A549 (cell line): ENCODE results near the gene CDCP1. TPM values are rescaled to one million over a fixed set of nuclear protein-coding genes. Genes with fewer than 3 reads are reported as not detected.

ENCODE experiments used
- ATAC-seq, 2 experiments: fragments of 200-7000 bp in 1 of 2; fragments of >200 bp in 1 of 2; cut with Nextera tagmentation in 1 of 2; cut with Tn5 transposase in 1 of 2; 3 replicates each; pipeline versions ENCODE4 v1.8.0 to v1.9.1; 2018 to 2020; ENCODE audit warnings: mild to moderate bottlenecking in 1 of 2, moderate library complexity in 1 of 2
- CTCF ChIA-PET: fragments of 300-600 bp; sonication (Branson Sonifier 250); formaldehyde crosslinking; extraction: SDS; loops from one replicate; lab custom pipeline; 2021; ENCODE audit warnings: antibody characterized with exemption, inconsistent platforms; lab: Yijun Ruan, JAX
- POLR2A ChIA-PET: fragments of 350-600 bp; formaldehyde crosslinking; extraction: SDS; loops from one replicate; lab custom pipeline; 2021; ENCODE audit warnings: antibody characterized with exemption, inconsistent platforms; lab: Yijun Ruan, JAX
- DNase-seq, 2 experiments: peaks; one replicate each; pipeline versions ENCODE4 v3.0.0 to v3.0.0-alpha.2; 2011 to 2016; ENCODE audit warnings: low read depth in 1 of 2, low spot score in 1 of 2
- FAIRE-seq: peaks from 2 replicates; lab custom pipeline; 2011; peaks lifted over from hg19 to GRCh38; lab: Jason Lieb, UNC
- H3K27ac ChIP-seq, 2 experiments: fragments of >200 bp; sonication (Bioruptor Twin); formaldehyde crosslinking; 3 replicates each; pipeline ENCODE4 v1.5.1; 2016 to 2017
- H3K4me1 ChIP-seq: fragments of >200 bp; sonication (Bioruptor Twin); formaldehyde crosslinking; 3 replicates; pipeline ENCODE4 v1.6.1; 2016
- H3K4me2 ChIP-seq: fragments of >200 bp; sonication (Bioruptor Twin); formaldehyde crosslinking; 3 replicates; pipeline ENCODE4 v1.6.1; 2016
- H3K4me3 ChIP-seq: fragments of >200 bp; sonication (Bioruptor Twin); formaldehyde crosslinking; 3 replicates; pipeline ENCODE4 v1.5.1; 2016
- H3K9me3 ChIP-seq: fragments of >200 bp; sonication (Bioruptor Twin); formaldehyde crosslinking; 3 replicates; pipeline ENCODE4 v1.6.1; 2016
- CBX2 ChIP-seq: fragments of 200-600 bp; sonication (generic); IDR thresholded peaks from 2 replicates; pipeline ENCODE4 v1.6.1; 2016; ENCODE audit warnings: low read depth, mild to moderate bottlenecking, borderline replicate concordance
- CEBPB ChIP-seq, 2 experiments: fragments of >200 bp in 1 of 2; sonication (Bioruptor Twin) in 1 of 2; formaldehyde crosslinking in 1 of 2; IDR thresholded peaks; 2 replicates each; pipeline ENCODE4 v1.6.1; 2012 to 2016
- CTCF ChIP-seq: fragments of >200 bp; sonication (Bioruptor Twin); formaldehyde crosslinking; IDR thresholded peaks from 3 replicates; pipeline ENCODE4 v1.5.1; 2016
- ELK1 ChIP-seq: fragments of 150-350 bp; IDR thresholded peaks from 2 replicates; pipeline ENCODE4 v1.6.1; 2014; ENCODE audit warnings: low read depth, mild to moderate bottlenecking, low read length
- EP300 ChIP-seq, 2 experiments: fragments of >200 bp; sonication (Bioruptor Twin); formaldehyde crosslinking; IDR thresholded peaks; 2 replicates in 1 of 2; 3 replicates in 1 of 2; pipeline ENCODE4 v1.6.1; 2016 to 2017
- ESRRA ChIP-seq: fragments of 150-350 bp; IDR thresholded peaks from 2 replicates; pipeline ENCODE4 v1.6.1; 2014; ENCODE audit warnings: mild to moderate bottlenecking, low read length, borderline replicate concordance
- FOSB ChIP-seq: fragments of 250-450 bp; sonication (Bioruptor Pico); IDR thresholded peaks from 2 replicates; pipeline ENCODE4 v1.5.0; 2020; ENCODE audit warnings: mild to moderate bottlenecking, moderate library complexity
- HEYL ChIP-seq: fragments of 250-450 bp; sonication (Bioruptor Pico); IDR thresholded peaks from 2 replicates; pipeline ENCODE4 v1.8.0; 2021; ENCODE audit warnings: mild to moderate bottlenecking, moderate library complexity
- HMGXB4 ChIP-seq: fragments of 250-450 bp; sonication (Bioruptor Pico); IDR thresholded peaks from 2 replicates; pipeline ENCODE4 v1.5.0; 2021; ENCODE audit warnings: mild to moderate bottlenecking, moderate library complexity, borderline replicate concordance
- HOXB13 ChIP-seq: fragments of 250-450 bp; sonication (Bioruptor Pico); IDR thresholded peaks from 2 replicates; pipeline ENCODE4 v1.5.0; 2020; ENCODE audit warnings: low read depth, mild to moderate bottlenecking, moderate library complexity
- HOXB5 ChIP-seq: fragments of 250-450 bp; sonication (Bioruptor Pico); IDR thresholded peaks from 2 replicates; pipeline ENCODE4 v1.5.0; 2020; ENCODE audit warnings: mild to moderate bottlenecking, moderate library complexity
- JUN ChIP-seq, 2 experiments: fragments of >200 bp; sonication (Bioruptor Twin); formaldehyde crosslinking; IDR thresholded peaks; 2 replicates in 1 of 2; 3 replicates in 1 of 2; pipeline ENCODE4 v1.6.1; 2016 to 2017
- KDM1A ChIP-seq: fragments of 200-600 bp; sonication (generic); IDR thresholded peaks from 2 replicates; pipeline ENCODE4 v1.6.1; 2016; ENCODE audit warnings: low read depth, mild to moderate bottlenecking
- KDM5A ChIP-seq: fragments of 200-600 bp; sonication (generic); IDR thresholded peaks from 2 replicates; pipeline ENCODE4 v1.6.1; 2016; ENCODE audit warnings: antibody characterized with exemption, mild to moderate bottlenecking
- MAFK ChIP-seq: fragments of 450-650 bp; IDR thresholded peaks from 2 replicates; pipeline ENCODE4 v1.6.1; 2014; ENCODE audit not compliant: partially characterized antibody
- MAX ChIP-seq: IDR thresholded peaks from 2 replicates; pipeline ENCODE4 v1.6.1; 2012
- MAZ ChIP-seq: fragments of 150-350 bp; IDR thresholded peaks from 2 replicates; pipeline ENCODE4 v1.6.1; 2014; ENCODE audit warnings: antibody characterized with exemption, low read depth, low read length, borderline replicate concordance
- POLR2AphosphoS2 ChIP-seq: conservative IDR thresholded peaks from 2 replicates; pipeline ENCODE4 v1.6.1; 2012; ENCODE audit warnings: low read length, improper control_type of control experiment, inconsistent platforms
- SMC3 ChIP-seq: fragments of >200 bp; sonication (Bioruptor Twin); formaldehyde crosslinking; IDR thresholded peaks from 3 replicates; pipeline ENCODE4 v1.6.1; 2018; ENCODE audit warnings: inconsistent platforms
- SREBF2 ChIP-seq: fragments of 450-650 bp; IDR thresholded peaks from 2 replicates; pipeline ENCODE4 v1.6.1; 2014; ENCODE audit warnings: mild to moderate bottlenecking, moderate library complexity
- TFCP2L1 ChIP-seq: fragments of 250-450 bp; sonication (Bioruptor Pico); IDR thresholded peaks from 2 replicates; pipeline ENCODE4 v1.5.0; 2021; ENCODE audit warnings: mild to moderate bottlenecking
- TP53 ChIP-seq: fragments of 250-450 bp; sonication (Bioruptor Pico); IDR thresholded peaks from 2 replicates; pipeline ENCODE4 v1.5.0; 2021; ENCODE audit warnings: mild to moderate bottlenecking, moderate library complexity
- ZC3H11A ChIP-seq: fragments of 450-650 bp; IDR thresholded peaks from 2 replicates; pipeline ENCODE4 v1.6.1; 2014; ENCODE audit warnings: antibody characterized with exemption, mild to moderate bottlenecking
- ZNF302 ChIP-seq: fragments of 250-450 bp; sonication (Bioruptor Pico); IDR thresholded peaks from 2 replicates; pipeline ENCODE4 v1.9.0; 2021; ENCODE audit warnings: inconsistent platforms, mild to moderate bottlenecking, moderate library complexity
- WGBS: methylation state at CpG from one replicate; pipeline ENCODE4 v1.1.6; 2017; ENCODE audit errors: missing lambda C conversion rate; 5-methylcytosine and 5-hydroxymethylcytosine counted together
- polyA plus RNA-seq, 4 experiments: library from polyadenylated mRNA; depleted of rRNA in 3 of 4; stranded (reverse); fragments of >200 nt; fragmentation: RNase III in 1 of 4; extraction: RNeasy Plus Mini Kit Qiagen cat#74134 plus additional on column Dnase treatment in 1 of 4; gene quantifications; 2 replicates in 3 of 4; 3 replicates in 1 of 4; pipeline ENCODE4 v1.2.3, GENCODE V29; 2011 to 2017
- TF ChIP-seq, protein P1 (sequence below): fragments of 200-600 bp; sonication (generic); IDR thresholded peaks from 2 replicates; pipeline ENCODE4 v1.6.1; 2016; ENCODE audit warnings: antibody characterized with exemption, mild to moderate bottlenecking, moderate library complexity

The CDCP1 gene
- polyA plus RNA-seq, 2 of the 4 experiments (the other 2 are of a cell fraction) = 3.0 to 9.9 TPM

DNA sequence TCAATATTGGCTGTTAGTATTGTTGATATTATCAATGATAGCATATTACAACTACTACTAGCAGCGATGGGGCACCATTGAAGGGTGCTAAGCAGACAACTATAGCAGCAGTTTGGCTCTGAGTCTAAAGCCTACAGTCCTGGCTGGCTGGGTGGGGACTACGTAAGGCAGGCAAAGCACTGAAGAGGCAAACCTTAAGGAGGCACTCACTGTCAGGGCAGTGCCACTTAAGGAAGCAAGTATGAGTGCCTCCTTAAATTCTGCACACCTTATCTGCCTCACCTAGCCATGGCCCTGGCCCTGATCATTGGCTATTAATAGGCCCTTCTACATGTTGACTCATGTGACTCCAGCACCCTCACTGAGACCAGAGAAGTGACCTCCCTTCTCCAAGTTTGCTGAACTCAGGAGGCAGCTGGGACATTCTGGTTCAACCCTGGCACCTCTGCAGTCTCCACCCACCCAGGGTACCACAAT lies 20.6 kb downstream of the CDCP1 start:
- Histone ChIP-seq H3K4me2 (no peak overlapping the region), H3K9me3 (no peaks in the 10 kb centered on the region), H3K4me1 (peaks cover 52% of the 10 kb centered on the region), H3K4me3 (no peak overlapping the region), H3K27ac (peak overlapping the region; percentile 72 to 85; a peak in 5 of 6 replicates)
- TF ChIP-seq FOSB = no peak
- TF ChIP-seq SMC3 = no peak
- no peak for TF ChIP-seq MAFK
- no peak for TF ChIP-seq JUN (IDR thresholded peaks at IDR 0.05)
- TF ChIP-seq ZC3H11A = no peak
- no peak for TF ChIP-seq CTCF
- TF ChIP-seq, protein P1, sequence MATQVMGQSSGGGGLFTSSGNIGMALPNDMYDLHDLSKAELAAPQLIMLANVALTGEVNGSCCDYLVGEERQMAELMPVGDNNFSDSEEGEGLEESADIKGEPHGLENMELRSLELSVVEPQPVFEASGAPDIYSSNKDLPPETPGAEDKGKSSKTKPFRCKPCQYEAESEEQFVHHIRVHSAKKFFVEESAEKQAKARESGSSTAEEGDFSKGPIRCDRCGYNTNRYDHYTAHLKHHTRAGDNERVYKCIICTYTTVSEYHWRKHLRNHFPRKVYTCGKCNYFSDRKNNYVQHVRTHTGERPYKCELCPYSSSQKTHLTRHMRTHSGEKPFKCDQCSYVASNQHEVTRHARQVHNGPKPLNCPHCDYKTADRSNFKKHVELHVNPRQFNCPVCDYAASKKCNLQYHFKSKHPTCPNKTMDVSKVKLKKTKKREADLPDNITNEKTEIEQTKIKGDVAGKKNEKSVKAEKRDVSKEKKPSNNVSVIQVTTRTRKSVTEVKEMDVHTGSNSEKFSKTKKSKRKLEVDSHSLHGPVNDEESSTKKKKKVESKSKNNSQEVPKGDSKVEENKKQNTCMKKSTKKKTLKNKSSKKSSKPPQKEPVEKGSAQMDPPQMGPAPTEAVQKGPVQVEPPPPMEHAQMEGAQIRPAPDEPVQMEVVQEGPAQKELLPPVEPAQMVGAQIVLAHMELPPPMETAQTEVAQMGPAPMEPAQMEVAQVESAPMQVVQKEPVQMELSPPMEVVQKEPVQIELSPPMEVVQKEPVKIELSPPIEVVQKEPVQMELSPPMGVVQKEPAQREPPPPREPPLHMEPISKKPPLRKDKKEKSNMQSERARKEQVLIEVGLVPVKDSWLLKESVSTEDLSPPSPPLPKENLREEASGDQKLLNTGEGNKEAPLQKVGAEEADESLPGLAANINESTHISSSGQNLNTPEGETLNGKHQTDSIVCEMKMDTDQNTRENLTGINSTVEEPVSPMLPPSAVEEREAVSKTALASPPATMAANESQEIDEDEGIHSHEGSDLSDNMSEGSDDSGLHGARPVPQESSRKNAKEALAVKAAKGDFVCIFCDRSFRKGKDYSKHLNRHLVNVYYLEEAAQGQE = no peak
- no peak for TF ChIP-seq ELK1
- no peak for TF ChIP-seq HOXB5 (CRISPR knock-in tag)
- ChIA-PET POLR2A (no interaction called here), CTCF (interaction anchor here (1.3 kb wide), 1 partner anchor 85 kb away, joined by 3 read pairs; no protein-coding TSS in a partner anchor)
- WGBS = 93% methylated on average over 2 of the region's 2 CpGs
- DNase-seq (no peak), FAIRE-seq (no peak), ATAC-seq (no peak)

DNA sequence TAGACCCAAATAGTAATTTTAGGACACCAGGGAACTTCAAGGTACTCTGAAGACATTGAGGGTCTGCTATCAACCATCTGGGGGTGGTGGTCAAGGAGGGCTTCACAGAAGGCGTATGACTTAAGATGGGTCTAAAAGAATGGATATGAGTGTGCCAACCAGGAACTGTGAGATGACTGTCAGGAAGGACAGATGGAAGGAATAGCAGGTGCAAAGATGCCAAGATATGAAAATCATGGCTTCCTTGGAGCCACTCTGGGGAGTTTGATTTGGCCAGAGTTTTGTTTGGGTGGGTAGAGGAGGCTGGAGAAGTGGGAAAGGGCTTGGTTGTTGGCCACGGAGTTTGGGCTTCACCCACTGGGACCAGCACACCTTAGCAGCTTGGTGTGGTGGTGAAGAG lies 21.2 kb downstream of the CDCP1 start:
- Histone ChIP-seq H3K9me3 (no peaks in the 10 kb centered on the region), H3K27ac (peak overlapping the region; percentile 72 to 85), H3K4me2 (peak overlapping the region; percentile 78; the same call in 2 of the 3 replicates), H3K4me3 (no peak overlapping the region), H3K4me1 (peaks cover 57% of the 10 kb centered on the region)
- 45% methylated on average over 2 of the region's 2 CpGs for WGBS
- ATAC-seq (no peak), FAIRE-seq (no peak), DNase-seq (no peak)
- POLR2A ChIA-PET = no interaction called here
- no peak for TF ChIP-seq EP300 (IDR thresholded peaks at IDR 0.05)
- no peak for TF ChIP-seq CBX2
- no peak for TF ChIP-seq ESRRA
- TF ChIP-seq HOXB13 = no peak
- TF ChIP-seq SREBF2 = no peak
- no peak for TF ChIP-seq TP53 (CRISPR knock-in tag)
- no peak for TF ChIP-seq ZC3H11A
- no peak for TF ChIP-seq HMGXB4
- no peak for TF ChIP-seq KDM5A
- TF ChIP-seq MAZ = no peak
- TF ChIP-seq POLR2AphosphoS2 = no peak
- no peak for TF ChIP-seq TFCP2L1 (CRISPR knock-in tag)
- TF ChIP-seq, protein P1 = no peak
- TF ChIP-seq CEBPB (IDR thresholded peaks at IDR 0.05) = no peak
- TF ChIP-seq HEYL (CRISPR knock-in tag) = no peak
- no peak for TF ChIP-seq MAX
- TF ChIP-seq KDM1A = no peak
- no peak for TF ChIP-seq ZNF302
- no peak for TF ChIP-seq SMC3
- CTCF ChIA-PET = interaction anchor here (1.3 kb wide), 1 partner anchor 85 kb away, joined by 3 read pairs; no protein-coding TSS in a partner anchor
